Measurements from ENCODE around the gene PROC.

- TF ChIP-seq CTCF (IDR thresholded peaks at IDR 0.05) = no peak
- TF ChIP-seq POLR2A (IDR thresholded peaks at IDR 0.05) = no peak
Observed at GRCh38 chr2:127382831-127383230, 35.4 kb upstream of the PROC start.

Measured in adrenal gland (tissue), 5 donors.